ENCODE results near the gene CAPG. TPM values are rescaled to one million over a fixed set of nuclear protein-coding genes. Genes with fewer than 3 reads are reported as not detected.

The CAPG gene
- total and polyA plus RNA-seq, 10 of the 15 experiments (the other 5 are each of a cell fraction or from before 2014, with no cell fraction given) = 26.3 to 192 (median 100) TPM

DNA sequence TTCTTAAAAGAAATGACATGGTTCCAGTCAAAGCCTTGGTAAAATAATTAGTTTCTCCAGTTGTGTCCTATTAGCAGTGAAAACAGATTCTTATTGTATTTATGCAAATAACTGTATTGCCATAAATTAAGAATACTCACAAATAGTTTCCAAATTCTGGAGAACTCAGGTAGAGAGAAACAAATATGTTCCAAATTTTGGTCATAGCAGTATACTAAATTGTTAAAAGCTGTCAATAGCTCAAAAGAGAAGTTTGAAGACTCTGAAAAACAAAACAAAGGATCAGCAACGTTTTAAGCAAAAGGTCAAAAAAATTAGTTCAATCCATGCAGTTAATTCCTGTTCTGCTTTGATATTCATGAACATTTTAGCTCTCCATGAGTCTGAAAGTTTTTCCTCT is 30.1 kb downstream of the CAPG start:
- TF ChIP-seq ZNF274 (IDR thresholded peaks at IDR 0.05; ENCODE audit: insufficient read depth, insufficient read length) (no peak), NR2F1 (conservative IDR thresholded peaks at IDR 0.05) (no peak), SMAD1 (IDR thresholded peaks at IDR 0.05; ENCODE audit: low read depth, partially characterized antibody) (no peak), GATAD2B (conservative IDR thresholded peaks at IDR 0.05; ENCODE audit: low read depth) (no peak), JUND (IDR thresholded peaks at IDR 0.05; ENCODE audit: low read depth, low read length) (no peak), SMAD5 (IDR thresholded peaks at IDR 0.05; ENCODE audit: low read depth) (no peak), DPF2 (IDR thresholded peaks at IDR 0.05) (no peak)
- TF ChIP-seq, protein P1, sequence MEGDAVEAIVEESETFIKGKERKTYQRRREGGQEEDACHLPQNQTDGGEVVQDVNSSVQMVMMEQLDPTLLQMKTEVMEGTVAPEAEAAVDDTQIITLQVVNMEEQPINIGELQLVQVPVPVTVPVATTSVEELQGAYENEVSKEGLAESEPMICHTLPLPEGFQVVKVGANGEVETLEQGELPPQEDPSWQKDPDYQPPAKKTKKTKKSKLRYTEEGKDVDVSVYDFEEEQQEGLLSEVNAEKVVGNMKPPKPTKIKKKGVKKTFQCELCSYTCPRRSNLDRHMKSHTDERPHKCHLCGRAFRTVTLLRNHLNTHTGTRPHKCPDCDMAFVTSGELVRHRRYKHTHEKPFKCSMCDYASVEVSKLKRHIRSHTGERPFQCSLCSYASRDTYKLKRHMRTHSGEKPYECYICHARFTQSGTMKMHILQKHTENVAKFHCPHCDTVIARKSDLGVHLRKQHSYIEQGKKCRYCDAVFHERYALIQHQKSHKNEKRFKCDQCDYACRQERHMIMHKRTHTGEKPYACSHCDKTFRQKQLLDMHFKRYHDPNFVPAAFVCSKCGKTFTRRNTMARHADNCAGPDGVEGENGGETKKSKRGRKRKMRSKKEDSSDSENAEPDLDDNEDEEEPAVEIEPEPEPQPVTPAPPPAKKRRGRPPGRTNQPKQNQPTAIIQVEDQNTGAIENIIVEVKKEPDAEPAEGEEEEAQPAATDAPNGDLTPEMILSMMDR (IDR thresholded peaks at IDR 0.05 in 2 of 3, conservative IDR thresholded peaks at IDR 0.05 in 1 of 3; ENCODE audit: control insufficient read depth in 2 of 3, extremely low read depth in 1 of 3, insufficient read depth in 1 of 3, low read depth in 3 of 3, low read length in 3 of 3) = no peak
- TF ChIP-seq, protein P2, sequence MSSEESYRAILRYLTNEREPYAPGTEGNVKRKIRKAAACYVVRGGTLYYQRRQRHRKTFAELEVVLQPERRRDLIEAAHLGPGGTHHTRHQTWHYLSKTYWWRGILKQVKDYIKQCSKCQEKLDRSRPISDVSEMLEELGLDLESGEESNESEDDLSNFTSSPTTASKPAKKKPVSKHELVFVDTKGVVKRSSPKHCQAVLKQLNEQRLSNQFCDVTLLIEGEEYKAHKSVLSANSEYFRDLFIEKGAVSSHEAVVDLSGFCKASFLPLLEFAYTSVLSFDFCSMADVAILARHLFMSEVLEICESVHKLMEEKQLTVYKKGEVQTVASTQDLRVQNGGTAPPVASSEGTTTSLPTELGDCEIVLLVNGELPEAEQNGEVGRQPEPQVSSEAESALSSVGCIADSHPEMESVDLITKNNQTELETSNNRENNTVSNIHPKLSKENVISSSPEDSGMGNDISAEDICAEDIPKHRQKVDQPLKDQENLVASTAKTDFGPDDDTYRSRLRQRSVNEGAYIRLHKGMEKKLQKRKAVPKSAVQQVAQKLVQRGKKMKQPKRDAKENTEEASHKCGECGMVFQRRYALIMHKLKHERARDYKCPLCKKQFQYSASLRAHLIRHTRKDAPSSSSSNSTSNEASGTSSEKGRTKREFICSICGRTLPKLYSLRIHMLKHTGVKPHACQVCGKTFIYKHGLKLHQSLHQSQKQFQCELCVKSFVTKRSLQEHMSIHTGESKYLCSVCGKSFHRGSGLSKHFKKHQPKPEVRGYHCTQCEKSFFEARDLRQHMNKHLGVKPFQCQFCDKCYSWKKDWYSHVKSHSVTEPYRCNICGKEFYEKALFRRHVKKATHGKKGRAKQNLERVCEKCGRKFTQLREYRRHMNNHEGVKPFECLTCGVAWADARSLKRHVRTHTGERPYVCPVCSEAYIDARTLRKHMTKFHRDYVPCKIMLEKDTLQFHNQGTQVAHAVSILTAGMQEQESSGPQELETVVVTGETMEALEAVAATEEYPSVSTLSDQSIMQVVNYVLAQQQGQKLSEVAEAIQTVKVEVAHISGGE (CRISPR knock-in tag; IDR thresholded peaks at IDR 0.05) = no peak
- TF ChIP-seq, protein P3, sequence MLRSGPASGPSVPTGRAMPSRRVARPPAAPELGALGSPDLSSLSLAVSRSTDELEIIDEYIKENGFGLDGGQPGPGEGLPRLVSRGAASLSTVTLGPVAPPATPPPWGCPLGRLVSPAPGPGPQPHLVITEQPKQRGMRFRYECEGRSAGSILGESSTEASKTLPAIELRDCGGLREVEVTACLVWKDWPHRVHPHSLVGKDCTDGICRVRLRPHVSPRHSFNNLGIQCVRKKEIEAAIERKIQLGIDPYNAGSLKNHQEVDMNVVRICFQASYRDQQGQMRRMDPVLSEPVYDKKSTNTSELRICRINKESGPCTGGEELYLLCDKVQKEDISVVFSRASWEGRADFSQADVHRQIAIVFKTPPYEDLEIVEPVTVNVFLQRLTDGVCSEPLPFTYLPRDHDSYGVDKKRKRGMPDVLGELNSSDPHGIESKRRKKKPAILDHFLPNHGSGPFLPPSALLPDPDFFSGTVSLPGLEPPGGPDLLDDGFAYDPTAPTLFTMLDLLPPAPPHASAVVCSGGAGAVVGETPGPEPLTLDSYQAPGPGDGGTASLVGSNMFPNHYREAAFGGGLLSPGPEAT (IDR thresholded peaks at IDR 0.05; ENCODE audit: low read depth) = no peak
- intact Hi-C loops (cut with micrococcal nuclease; ENCODE audit: unreplicated experiment) (no loop called here), in situ Hi-C loops (cut with MboI) (no loop called here)
- no peak for DNase-seq (ENCODE audit: low read depth, low spot score)
- H2AFZ ChIP-seq (ENCODE audit: control insufficient read depth, low read depth, low read length) = no peak overlapping the region
- no peak for ATAC-seq
- POLR2A ChIA-PET = no interaction called here
- BruUV-seq (replicated peaks) = no TSS peak
- no peaks in the 10 kb centered on the region for H3K4me1 ChIP-seq (ENCODE audit: control insufficient read depth, insufficient read depth, low read length)
- H3K36me3 ChIP-seq (ENCODE audit: control insufficient read depth in 2 of 2, insufficient read depth in 2 of 2, low read length in 1 of 2) = peaks cover 0 to 4% of the 10 kb centered on the region in 2 experiments; a peak in 1 of 4 replicates
- FAIRE-seq = no peak
- H3K9me3 ChIP-seq (replicated peaks; ENCODE audit: control insufficient read depth, insufficient read depth, low read length) = no peaks in the 10 kb centered on the region
- H3K79me2 ChIP-seq (ENCODE audit: control insufficient read depth, insufficient read depth, low read length) = no peaks in the 10 kb centered on the region
- RAD21 ChIA-PET (ENCODE audit: unreplicated experiment) = no interaction called here
- H3K4me2 ChIP-seq (ENCODE audit: control insufficient read depth, insufficient read depth) = no peak overlapping the region
- H3K27me3 ChIP-seq (replicated peaks in 1 of 2; ENCODE audit: control insufficient read depth in 2 of 2, insufficient read depth in 2 of 2, low read length in 1 of 2) = no peaks in the 10 kb centered on the region
- no peak overlapping the region for H3K4me3 ChIP-seq
- H4K20me1 ChIP-seq (ENCODE audit: control insufficient read depth, insufficient read depth) = no peaks in the 10 kb centered on the region
- no peak overlapping the region for H3K9ac ChIP-seq (ENCODE audit: control insufficient read depth, insufficient read depth, low read length)
- SMC1A ChIA-PET (ENCODE audit: uncharacterized antibody, unreplicated experiment) = no interaction called here
- 100% methylated on average over 1 of the region's 1 CpG for WGBS (ENCODE audit: insufficient coverage, insufficient replicate concordance, low lambda C conversion rate, missing lambda C conversion rate)
- H3K27ac ChIP-seq (ENCODE audit: control insufficient read depth, insufficient read depth) = no peak overlapping the region
- CTCF ChIA-PET = interaction anchor here (0.9 kb wide), 1 partner anchor 9 kb away, joined by 3 read pairs; no protein-coding TSS in a partner anchor
